H9 (cell line): Measurements from ENCODE around the gene EVI5L. TPM values are rescaled to one million over a fixed set of nuclear protein-coding genes. Genes with fewer than 3 reads are reported as not detected.

Experiments
- DNase-seq: peaks from one replicate; pipeline ENCODE4 v3.0.0-alpha.2; 2017
- H2AFZ ChIP-seq: one replicate; pipeline ENCODE4 v1.6.1; 2013; ENCODE audit warnings: mild to moderate bottlenecking, low read length, control low read depth, moderate library complexity
- H2AK5ac ChIP-seq: 2 replicates; pipeline ENCODE4 v1.6.1; 2013; ENCODE audit warnings: low read length, control low read depth, mixed read lengths; ENCODE audit not compliant: insufficient read length
- H2BK120ac ChIP-seq: one replicate; pipeline ENCODE4 v1.6.1; 2013; ENCODE audit warnings: low read depth, mild to moderate bottlenecking, low read length, control low read depth, inconsistent platforms; ENCODE audit not compliant: poor library complexity, severe bottlenecking
- H2BK12ac ChIP-seq: 2 replicates; pipeline ENCODE4 v1.6.1; 2013; ENCODE audit warnings: low read length, control low read depth, mixed read lengths, low read depth; ENCODE audit not compliant: insufficient read length
- H2BK15ac ChIP-seq: 2 replicates; pipeline ENCODE4 v1.6.1; 2013; ENCODE audit warnings: low read depth, low read length, control low read depth
- H2BK20ac ChIP-seq: one replicate; pipeline ENCODE4 v1.6.1; 2013; ENCODE audit warnings: low read depth, mild to moderate bottlenecking, low read length, control low read depth, inconsistent platforms; ENCODE audit not compliant: poor library complexity, severe bottlenecking
- H2BK5ac ChIP-seq: 2 replicates; pipeline ENCODE4 v1.6.1; 2013; ENCODE audit warnings: low read length, control low read depth, mixed read lengths; ENCODE audit not compliant: insufficient read length
- H3K14ac ChIP-seq: 2 replicates; pipeline ENCODE4 v1.6.1; 2013; ENCODE audit warnings: low read length, control low read depth; ENCODE audit not compliant: insufficient read depth
- H3K18ac ChIP-seq: 2 replicates; pipeline ENCODE4 v1.6.1; 2013; ENCODE audit warnings: low read depth, mild to moderate bottlenecking, mixed read lengths, low read length, control low read depth; ENCODE audit not compliant: insufficient read length
- H3K23ac ChIP-seq: 2 replicates; pipeline ENCODE4 v1.6.1; 2013; ENCODE audit warnings: low read length, control low read depth, mixed read lengths, low read depth; ENCODE audit not compliant: insufficient read length
- H3K23me2 ChIP-seq: 2 replicates; pipeline ENCODE4 v1.6.1; 2013; ENCODE audit warnings: low read depth, mild to moderate bottlenecking, mixed read lengths, low read length, control low read depth; ENCODE audit not compliant: insufficient read length, poor library complexity, severe bottlenecking
- H3K27ac ChIP-seq: 2 replicates; pipeline ENCODE4 v1.5.1; 2013; ENCODE audit warnings: low read length, control low read depth, mixed read lengths, low read depth; ENCODE audit not compliant: insufficient read length
- H3K27me3 ChIP-seq: 2 replicates; pipeline ENCODE4 v1.6.1; 2013; ENCODE audit warnings: low read length, control low read depth, inconsistent platforms; ENCODE audit not compliant: insufficient read depth
- H3K4ac ChIP-seq: 2 replicates; pipeline ENCODE4 v1.6.1; 2013; ENCODE audit warnings: low read depth, mild to moderate bottlenecking, control low read depth, inconsistent platforms, low read length, moderate library complexity
- H3K4me1 ChIP-seq: 2 replicates; pipeline ENCODE4 v1.6.1; 2013; ENCODE audit warnings: low read length, control low read depth, inconsistent platforms; ENCODE audit not compliant: insufficient read depth
- H3K4me2 ChIP-seq: 2 replicates; pipeline ENCODE4 v1.6.1; 2013; ENCODE audit warnings: low read length, control low read depth, mixed read lengths; ENCODE audit not compliant: insufficient read length, insufficient read depth
- H3K56ac ChIP-seq: 2 replicates; pipeline ENCODE4 v1.6.1; 2013; ENCODE audit warnings: low read depth, mild to moderate bottlenecking, mixed read lengths, low read length, control low read depth; ENCODE audit not compliant: insufficient read length
- H3K79me1 ChIP-seq: 2 replicates; pipeline ENCODE4 v1.6.1; 2013; ENCODE audit warnings: low read depth, mild to moderate bottlenecking, moderate library complexity, low read length, control low read depth, inconsistent platforms; ENCODE audit not compliant: insufficient read depth, poor library complexity, severe bottlenecking
- H3K79me2 ChIP-seq: 2 replicates; pipeline ENCODE4 v1.6.1; 2013; ENCODE audit warnings: low read length, control low read depth, inconsistent platforms; ENCODE audit not compliant: insufficient read depth
- H3K9ac ChIP-seq: 2 replicates; pipeline ENCODE4 v1.6.1; 2013; ENCODE audit warnings: low read length, control low read depth, mixed read lengths; ENCODE audit not compliant: insufficient read length; ENCODE audit errors: extremely low read depth
- H3K9me3 ChIP-seq: one replicate; pipeline ENCODE4 v1.6.1; 2013; ENCODE audit warnings: low read depth, low read length, inconsistent platforms; ENCODE audit not compliant: control insufficient read depth
- H3T11ph ChIP-seq: one replicate; pipeline ENCODE4 v1.6.1; 2013; ENCODE audit warnings: mild to moderate bottlenecking, low read length, control low read depth, inconsistent platforms
- H4K20me1 ChIP-seq: one replicate; pipeline ENCODE4 v1.6.1; 2013; ENCODE audit not compliant: control insufficient read depth, insufficient read length, insufficient read depth
- H4K5ac ChIP-seq: 2 replicates; pipeline ENCODE4 v1.6.1; 2013; ENCODE audit warnings: low read depth, mild to moderate bottlenecking, mixed read lengths, low read length, control low read depth; ENCODE audit not compliant: insufficient read length
- H4K8ac ChIP-seq: replicated peaks from 2 replicates; pipeline ENCODE4 v1.6.1; 2013; ENCODE audit warnings: low read length, control low read depth, mixed read lengths, low read depth; ENCODE audit not compliant: insufficient read length
- H4K91ac ChIP-seq: 2 replicates; pipeline ENCODE4 v1.6.1; 2013; ENCODE audit warnings: low read depth, mild to moderate bottlenecking, moderate library complexity, mixed read lengths, low read length, control low read depth; ENCODE audit not compliant: insufficient read length
- H3K27ac Mint-ChIP-seq, 3 experiments: 2 replicates in 2 of 3; 3 replicates in 1 of 3; pipeline ENCODE4 v1.8.0; 2020 to 2021; ENCODE audit warnings: mixed read lengths in 3 of 3, mild to moderate bottlenecking in 1 of 3, moderate library complexity in 1 of 3
- H3K27me3 Mint-ChIP-seq: 2 replicates; pipeline ENCODE4 v1.8.0; 2021; ENCODE audit warnings: low read depth, mild to moderate bottlenecking, moderate library complexity, mixed read lengths
- H3K36me3 Mint-ChIP-seq, 3 experiments: 2 replicates in 2 of 3; 3 replicates in 1 of 3; pipeline ENCODE4 v1.8.0; 2020 to 2021; ENCODE audit warnings: low read depth in 3 of 3, mixed read lengths in 3 of 3; ENCODE audit not compliant: insufficient read depth in 1 of 3
- H3K4me1 Mint-ChIP-seq, 2 experiments: 2 replicates each; pipeline ENCODE4 v1.8.0; 2020; ENCODE audit warnings: mixed read lengths in 2 of 2
- H3K4me3 Mint-ChIP-seq, 2 experiments: 2 replicates in 1 of 2; 3 replicates in 1 of 2; pipeline ENCODE4 v1.8.0; 2020 to 2021; ENCODE audit warnings: mild to moderate bottlenecking in 2 of 2, mixed read lengths in 2 of 2, moderate library complexity in 1 of 2
- H3K9me3 Mint-ChIP-seq, 2 experiments: 2 replicates in 1 of 2; 3 replicates in 1 of 2; pipeline ENCODE4 v1.8.0; 2020; ENCODE audit warnings: mild to moderate bottlenecking in 2 of 2, mixed read lengths in 2 of 2, moderate library complexity in 1 of 2
- CTCF ChIP-seq: fragments of 200-600 bp; sonication (generic); conservative IDR thresholded peaks from 3 replicates; pipeline ENCODE4 v1.8.0; 2021; ENCODE audit warnings: antibody characterized with exemption, mild to moderate bottlenecking
- WGBS: extraction: QIAGEN DNeasy Blood & Tissue Kit; methylation state at CpG from one replicate; pipeline ENCODE4 v1.1.7; 2013; ENCODE audit warnings: missing lambda C conversion rate, low lambda C conversion rate, mixed read lengths; ENCODE audit not compliant: insufficient read length; ENCODE audit errors: extremely low coverage; 5-methylcytosine and 5-hydroxymethylcytosine counted together
- total RNA-seq: library from RNA; stranded (reverse); gene quantifications from 2 replicates; pipeline ENCODE4 v1.2.1, GENCODE V29; 2021

EVI5L gene
- total RNA-seq, 1 experiment from 2014 or later: 7.1 TPM

- H2AFZ ChIP-seq: no peak overlapping the region
- H2BK12ac ChIP-seq: no peak overlapping the region
- H4K5ac ChIP-seq: no peak overlapping the region
- no peak overlapping the region for H3K56ac ChIP-seq
- no peak overlapping the region for H4K8ac ChIP-seq
- no peaks in the 10 kb centered on the region for H4K20me1 ChIP-seq
- H3K9ac ChIP-seq: no peak overlapping the region
- no peaks in the 10 kb centered on the region for H3K79me1 ChIP-seq
- H2BK15ac ChIP-seq: no peak overlapping the region
- H3T11ph ChIP-seq: no peak overlapping the region
- no peak overlapping the region for H3K14ac ChIP-seq
- H3K9me3 ChIP-seq: no peaks in the 10 kb centered on the region
- no peak overlapping the region for H3K18ac ChIP-seq
- no peak overlapping the region for H2BK20ac ChIP-seq
- no peak for DNase-seq
- Mint-ChIP-seq H3K9me3 (peaks cover 25 to 28% of the 10 kb centered on the region in 2 experiments), H3K4me3 (no peak overlapping the region), H3K36me3 (peaks cover 6 to 25% (median 9%) of the 10 kb centered on the region in 3 experiments), H3K27ac (no peak overlapping the region), H3K27me3 (peaks cover 39% of the 10 kb centered on the region), H3K4me1 (peaks cover 11 to 13% of the 10 kb centered on the region in 2 experiments)
- H3K23ac ChIP-seq: no peak overlapping the region
- no peak overlapping the region for H3K4ac ChIP-seq
- TF ChIP-seq CTCF: no peak
- no peaks in the 10 kb centered on the region for H3K79me2 ChIP-seq
- no peak overlapping the region for H3K4me2 ChIP-seq
- H2BK120ac ChIP-seq: no peak overlapping the region
- no peaks in the 10 kb centered on the region; the same call in 1 of the 2 replicates for H3K27me3 ChIP-seq
- H4K91ac ChIP-seq: no peak overlapping the region
- H3K23me2 ChIP-seq: peaks cover 7% of the 10 kb centered on the region
- H2AK5ac ChIP-seq: no peak overlapping the region
- H3K4me1 ChIP-seq: 0 out of 2 replicates have a peak, but pooled peaks cover 2% of the 10 kb centered on the region
- no CpG with 5 or more reads among the region's 17 CpGs for WGBS
- no peak overlapping the region for H2BK5ac ChIP-seq
- H3K27ac ChIP-seq: no peak overlapping the region
These were observed 28.9 kb upstream of the EVI5L start for GRCh38 chr19:7801020-7801570.
